B cell (primary cell): ENCODE measurements around the gene PITPNM1. TPM values are rescaled to one million over a fixed set of nuclear protein-coding genes. Genes with fewer than 3 reads are reported as not detected.
A peak's percentile ranks its signal among the peaks of the same experiment; 100 is the strongest.

Experiments
- ATAC-seq: fragments of 200-7000 bp; cut with Tn5 transposase; one replicate; pipeline ENCODE4 v1.10.0; 2021; ENCODE audit warnings: low read depth, mild to moderate bottlenecking, moderate number of reproducible peaks, moderate library complexity
- CTCF ChIA-PET: fragments of 350-600 bp; sonication (Branson Sonifier 250); formaldehyde crosslinking; loops from one replicate; lab custom pipeline; 2021; ENCODE audit warnings: antibody characterized with exemption, inconsistent platforms; lab: Charles Lee
- POLR2A ChIA-PET: fragments of 350-600 bp; sonication (Branson Sonifier 250); formaldehyde crosslinking; loops from one replicate; lab custom pipeline; 2021; ENCODE audit warnings: antibody characterized with exemption; lab: Charles Lee
- DNase-seq: peaks from one replicate; pipeline ENCODE4 v3.0.0; 2013
- H2AFZ ChIP-seq: 2 replicates; pipeline ENCODE4 v1.6.1; 2012; ENCODE audit warnings: mild to moderate bottlenecking, low read depth, low read length; ENCODE audit not compliant: insufficient read depth, poor library complexity, severe bottlenecking
- H3K27ac ChIP-seq, 2 donors: 1 replicate in 1 of 2; 2 replicates in 1 of 2; pipeline ENCODE4 v1.5.1; 2012 to 2013; ENCODE audit warnings: low read length in 2 of 2, mild to moderate bottlenecking in 2 of 2, moderate library complexity in 1 of 2
- H3K27me3 ChIP-seq, 4 experiments: fragments of 200-600 bp in 1 of 4; sonication (generic) in 1 of 4; replicated peaks in 1 of 4; 1 replicate in 2 of 4; 2 replicates in 2 of 4; pipeline versions ENCODE4 v1.6.1 to v1.7.0; 2013 to 2016; ENCODE audit warnings: low read length in 3 of 4, mild to moderate bottlenecking in 2 of 4, mixed read lengths in 1 of 4, moderate library complexity in 1 of 4; ENCODE audit not compliant: insufficient read depth in 4 of 4, control insufficient read depth in 3 of 4; ENCODE audit errors: control extremely low read depth in 1 of 4
- H3K36me3 ChIP-seq, 2 experiments: replicated peaks in 1 of 2; 1 replicate in 1 of 2; 2 replicates in 1 of 2; pipeline versions ENCODE4 v1.6.1 to v1.7.1; 2013; ENCODE audit warnings: low read length in 1 of 2; ENCODE audit not compliant: insufficient read depth in 2 of 2, control insufficient read depth in 1 of 2; ENCODE audit errors: control extremely low read depth in 1 of 2, extremely low read depth in 1 of 2
- H3K4me1 ChIP-seq, 2 donors: fragments of 200-600 bp in 1 of 2; sonication (generic) in 1 of 2; 1 replicate in 1 of 2; 2 replicates in 1 of 2; pipeline versions ENCODE4 v1.5.1 to v1.6.1; 2013 to 2017; ENCODE audit warnings: low read length in 2 of 2; ENCODE audit not compliant: control insufficient read depth in 2 of 2, insufficient read depth in 2 of 2
- H3K4me2 ChIP-seq: replicated peaks from 2 replicates; pipeline ENCODE3; 2012; ENCODE audit warnings: mild to moderate bottlenecking, low read depth, low read length; ENCODE audit not compliant: poor library complexity, severe bottlenecking
- H3K4me3 ChIP-seq, 5 experiments: fragments of 200-600 bp in 1 of 5; sonication (generic) in 1 of 5; 1 replicate in 3 of 5; 2 replicates in 2 of 5; pipeline versions ENCODE4 v1.5.1 to v1.7.0; 2011 to 2016; ENCODE audit warnings: low read length in 4 of 5, mild to moderate bottlenecking in 4 of 5, low read depth in 2 of 5, control low read depth in 1 of 5, moderate library complexity in 1 of 5; ENCODE audit not compliant: insufficient read depth in 1 of 5; ENCODE audit errors: control extremely low read depth in 1 of 5, extremely low read depth in 1 of 5
- H3K79me2 ChIP-seq: fragments of 200-600 bp; sonication (generic); one replicate; pipeline ENCODE4 v1.6.0; 2016; ENCODE audit warnings: low read length; ENCODE audit not compliant: control insufficient read depth, insufficient read depth
- H3K9ac ChIP-seq: fragments of 200-600 bp; sonication (generic); 2 replicates; pipeline ENCODE4 v1.6.1; 2017; ENCODE audit warnings: mild to moderate bottlenecking, low read length, moderate library complexity
- H3K9me3 ChIP-seq, 3 donors: one replicate each; pipeline versions ENCODE4 v1.6.1 to v1.7.1; 2013; ENCODE audit warnings: low read length in 2 of 3; ENCODE audit not compliant: control insufficient read depth in 2 of 3, insufficient read depth in 1 of 3; ENCODE audit errors: control extremely low read depth in 1 of 3
- H4K20me1 ChIP-seq: 2 replicates; pipeline ENCODE4 v1.6.0; 2012; ENCODE audit warnings: mild to moderate bottlenecking, low read length; ENCODE audit not compliant: insufficient read depth, control insufficient read depth, poor library complexity, severe bottlenecking
- H3K27ac Mint-ChIP-seq: one replicate; pipeline ENCODE4 v1.8.0; 2021; ENCODE audit warnings: mixed read lengths
- H3K27me3 Mint-ChIP-seq: one replicate; pipeline ENCODE4 v1.8.0; 2021; ENCODE audit warnings: mixed read lengths
- H3K4me1 Mint-ChIP-seq: one replicate; pipeline ENCODE4 v1.8.0; 2021; ENCODE audit warnings: mixed read lengths
- H3K4me3 Mint-ChIP-seq: one replicate; pipeline ENCODE4 v1.8.0; 2021; ENCODE audit warnings: mixed read lengths
- H3K9me3 Mint-ChIP-seq: one replicate; pipeline ENCODE4 v1.8.0; 2022; ENCODE audit warnings: mixed read lengths; ENCODE audit not compliant: insufficient read depth
- CTCF ChIP-seq: fragments of 200-600 bp; IDR thresholded peaks from one replicate; pipeline ENCODE4 v1.8.0; 2022; ENCODE audit warnings: antibody characterized with exemption, mild to moderate bottlenecking
- EZH2 ChIP-seq: IDR thresholded peaks from 2 replicates; pipeline ENCODE4 v1.6.1; 2012; ENCODE audit warnings: borderline replicate concordance, low read depth, mild to moderate bottlenecking, moderate library complexity, low read length; ENCODE audit not compliant: insufficient read depth, poor library complexity, severe bottlenecking
- WGBS: methylation state at CpG from one replicate; pipeline ENCODE4 v1.1.5; 2013; ENCODE audit warnings: missing lambda C conversion rate; ENCODE audit not compliant: insufficient coverage; 5-methylcytosine and 5-hydroxymethylcytosine counted together
- intact Hi-C: fragments of 100-400 bp; cut with micrococcal nuclease; formaldehyde crosslinking; loops from one replicate; pipeline ENCODE4 v1.10.0; 2022
- polyA plus RNA-seq: library from polyadenylated mRNA; depleted of rRNA; stranded (reverse); fragments of >200 nt; gene quantifications from 2 replicates; pipeline ENCODE4 v1.2.3, GENCODE V29; 2012
- small RNA-seq: library from RNA; depleted of rRNA; stranded (forward); fragments of <200 nt; gene quantifications from one replicate; pipeline ENCODE3, GENCODE V24; 2012; ENCODE audit warnings: low replicate concordance, low read depth; ENCODE audit not compliant: insufficient read length
- total RNA-seq, 2 donors: library from RNA; stranded (reverse); fragments of 120-200 nt in 1 of 2; gene quantifications; 1 replicate in 1 of 2; 2 replicates in 1 of 2; pipeline versions ENCODE4 v1.2.3 to v1.2.4, GENCODE V29; 2013 to 2022

PITPNM1 gene
- total and polyA plus RNA-seq, 2 donors (not counting 1 experiment from before 2014, with no cell fraction given), result 152 to 166 TPM

GRCh38 chr11:67442504-67443404, 62.4 kb downstream of the PITPNM1 start:
- CTCF ChIA-PET, result interaction anchor here (0.9 kb wide), 1 partner anchor 27 kb away, joined by 3 read pairs; the partner anchor contains the start of gene TMEM134
- Histone ChIP-seq H3K9me3 (no peaks in the 10 kb centered on the region), H3K9ac (no peak overlapping the region), H4K20me1 (peaks cover 17% of the 10 kb centered on the region), H3K27me3 (no peaks in the 10 kb centered on the region), H3K4me3 (peak overlapping the region in 1 of 5 experiments; percentile 69), H3K27ac (peak overlapping the region; percentile 75 to 88), H3K79me2 (peaks cover 32% of the 10 kb centered on the region), H3K4me2 (peak overlapping the region; percentile 99), H3K4me1 (peaks cover 83 to 96% of the 10 kb centered on the region in 2 donors), H2AFZ (no peak overlapping the region), H3K36me3 (no peaks in the 10 kb centered on the region)
- DNase-seq (peak; percentile 46), ATAC-seq (no peak)
- Mint-ChIP-seq H3K4me3 (peak overlapping the region; percentile 77), H3K27ac (peak overlapping the region; percentile 92), H3K9me3 (no peaks in the 10 kb centered on the region), H3K4me1 (peaks cover 88% of the 10 kb centered on the region), H3K27me3 (no peaks in the 10 kb centered on the region)
- intact Hi-C loops, result no loop called here
- POLR2A ChIA-PET, result interaction anchor here (0.7 to 9.6 kb wide), 9 partner anchors 12 to 91 kb away, joined by 4 to 110 read pairs (median 21); partner anchors contain the start of genes PPP1CA, RAD9A, TBC1D10C and TMEM134
- 64% methylated on average over 38 of the region's 45 CpGs for whole genome bisulfite sequencing
- TF ChIP-seq CTCF, result no peak
- no peak for TF ChIP-seq EZH2

Small RNA genes within 50 kb of the gene (small RNA-seq; reads per million reads assigned to genes)
- gene MIR6752, result not detected

Other genes with a start within 250 kb of the PITPNM1 start
- 281 and 294 TPM in 2 replicates for gene GRK2, start 238.9 kb downstream of the PITPNM1 start, total RNA-seq
- 534 and 639 TPM in 2 replicates for gene GRK2, start 238.9 kb downstream of the PITPNM1 start, polyA plus RNA-seq
- 189 and 197 TPM in 2 replicates for gene ANKRD13D, start 216.1 kb downstream of the PITPNM1 start, total RNA-seq
- gene ANKRD13D, start 216.1 kb downstream of the PITPNM1 start, polyA plus RNA-seq, result 217 and 252 TPM in 2 replicates
- 7.2 and 8.5 TPM in 2 replicates for gene SSH3, start 201.8 kb downstream of the PITPNM1 start, total RNA-seq
- gene SSH3, start 201.8 kb downstream of the PITPNM1 start, polyA plus RNA-seq, result 4.0 and 4.3 TPM in 2 replicates
- 190 and 210 TPM in 2 replicates for gene POLD4, start 151.8 kb downstream of the PITPNM1 start, total RNA-seq
- 473 and 559 TPM in 2 replicates for gene POLD4, start 151.8 kb downstream of the PITPNM1 start, polyA plus RNA-seq
- gene CLCF1, start 131.8 kb downstream of the PITPNM1 start, total RNA-seq, result 44.6 and 46.6 TPM in 2 replicates
- 27.8 and 29.1 TPM in 2 replicates for gene CLCF1, start 131.8 kb downstream of the PITPNM1 start, polyA plus RNA-seq
- 48.3 and 50.6 TPM in 2 replicates for gene RAD9A, start 113.4 kb downstream of the PITPNM1 start, total RNA-seq
- 55.3 and 76.8 TPM in 2 replicates for gene RAD9A, start 113.4 kb downstream of the PITPNM1 start, polyA plus RNA-seq
- 248 and 251 TPM in 2 replicates for gene PPP1CA, start 103.5 kb downstream of the PITPNM1 start, total RNA-seq
- gene PPP1CA, start 103.5 kb downstream of the PITPNM1 start, polyA plus RNA-seq, result 121 and 218 TPM in 2 replicates
- gene TBC1D10C, start 101.3 kb downstream of the PITPNM1 start, total RNA-seq, result 317 and 339 TPM in 2 replicates
- gene TBC1D10C, start 101.3 kb downstream of the PITPNM1 start, polyA plus RNA-seq, result 403 and 458 TPM in 2 replicates
- gene CARNS1, start 89.7 kb downstream of the PITPNM1 start, total RNA-seq, result 24.1 and 25.9 TPM in 2 replicates
- gene CARNS1, start 89.7 kb downstream of the PITPNM1 start, polyA plus RNA-seq, result 41.1 and 52.1 TPM in 2 replicates
- gene RPS6KB2, start 76.9 kb downstream of the PITPNM1 start, total RNA-seq, result 81.8 and 82.0 TPM in 2 replicates
- 115 and 131 TPM in 2 replicates for gene RPS6KB2, start 76.9 kb downstream of the PITPNM1 start, polyA plus RNA-seq
- gene PTPRCAP, start 67.7 kb downstream of the PITPNM1 start, total RNA-seq, result 262 and 266 TPM in 2 replicates
- gene PTPRCAP, start 67.7 kb downstream of the PITPNM1 start, polyA plus RNA-seq, result 353 and 565 TPM in 2 replicates
- 43.5 and 46.0 TPM in 2 replicates for gene CORO1B, start 61.9 kb downstream of the PITPNM1 start, total RNA-seq
- 12.3 and 24.6 TPM in 2 replicates for gene CORO1B, start 61.9 kb downstream of the PITPNM1 start, polyA plus RNA-seq
- gene GPR152, start 52.6 kb downstream of the PITPNM1 start, total RNA-seq, result not detected in 2 replicates
- gene GPR152, start 52.6 kb downstream of the PITPNM1 start, polyA plus RNA-seq, result 0.24 TPM in 1 of 2 replicates, not detected in the other
- gene CABP4, start 50.0 kb downstream of the PITPNM1 start, total RNA-seq, result 5.2 and 7.5 TPM in 2 replicates
- 3.2 and 6.0 TPM in 2 replicates for gene CABP4, start 50.0 kb downstream of the PITPNM1 start, polyA plus RNA-seq
- gene TMEM134, start 36.1 kb downstream of the PITPNM1 start, total RNA-seq, result 154 and 167 TPM in 2 replicates
- 197 and 261 TPM in 2 replicates for gene TMEM134, start 36.1 kb downstream of the PITPNM1 start, polyA plus RNA-seq
- gene AIP, start 22.3 kb downstream of the PITPNM1 start, total RNA-seq, result 120 and 127 TPM in 2 replicates
- 176 and 205 TPM in 2 replicates for gene AIP, start 22.3 kb downstream of the PITPNM1 start, polyA plus RNA-seq
- gene CDK2AP2, start 2.8 kb upstream of the PITPNM1 start, total RNA-seq, result 50.3 and 62.7 TPM in 2 replicates
- gene CDK2AP2, start 2.8 kb upstream of the PITPNM1 start, polyA plus RNA-seq, result 109 and 112 TPM in 2 replicates
- gene CABP2, start 18.1 kb upstream of the PITPNM1 start, total RNA-seq, result not detected in 2 replicates
- not detected in 2 replicates for gene CABP2, start 18.1 kb upstream of the PITPNM1 start, polyA plus RNA-seq
- 296 and 313 TPM in 2 replicates for gene GSTP1, start 78.4 kb upstream of the PITPNM1 start, total RNA-seq
- 178 and 200 TPM in 2 replicates for gene GSTP1, start 78.4 kb upstream of the PITPNM1 start, polyA plus RNA-seq
- 232 and 238 TPM in 2 replicates for gene NDUFV1, start 101.6 kb upstream of the PITPNM1 start, total RNA-seq
- 315 and 428 TPM in 2 replicates for gene NDUFV1, start 101.6 kb upstream of the PITPNM1 start, polyA plus RNA-seq
- gene NUDT8, start 124.6 kb upstream of the PITPNM1 start, total RNA-seq, result 6.3 and 6.9 TPM in 2 replicates
- gene NUDT8, start 124.6 kb upstream of the PITPNM1 start, polyA plus RNA-seq, result 7.1 and 8.4 TPM in 2 replicates
- gene TBX10, start 134.4 kb upstream of the PITPNM1 start, total RNA-seq, result not detected in 2 replicates
- not detected in 2 replicates for gene TBX10, start 134.4 kb upstream of the PITPNM1 start, polyA plus RNA-seq
- gene ACY3, start 145.4 kb upstream of the PITPNM1 start, total RNA-seq, result 0.24 TPM in 1 of 2 replicates, not detected in the other
- gene ACY3, start 145.4 kb upstream of the PITPNM1 start, polyA plus RNA-seq, result 1.3 and 2.7 TPM in 2 replicates
- gene ALDH3B2, start 169.3 kb upstream of the PITPNM1 start, total RNA-seq, result not detected in 2 replicates
- 0.09 TPM in 1 of 2 replicates, not detected in the other for gene ALDH3B2, start 169.3 kb upstream of the PITPNM1 start, polyA plus RNA-seq